Measurements from ENCODE around the gene TCOF1.

The TCOF1 gene, protein sequence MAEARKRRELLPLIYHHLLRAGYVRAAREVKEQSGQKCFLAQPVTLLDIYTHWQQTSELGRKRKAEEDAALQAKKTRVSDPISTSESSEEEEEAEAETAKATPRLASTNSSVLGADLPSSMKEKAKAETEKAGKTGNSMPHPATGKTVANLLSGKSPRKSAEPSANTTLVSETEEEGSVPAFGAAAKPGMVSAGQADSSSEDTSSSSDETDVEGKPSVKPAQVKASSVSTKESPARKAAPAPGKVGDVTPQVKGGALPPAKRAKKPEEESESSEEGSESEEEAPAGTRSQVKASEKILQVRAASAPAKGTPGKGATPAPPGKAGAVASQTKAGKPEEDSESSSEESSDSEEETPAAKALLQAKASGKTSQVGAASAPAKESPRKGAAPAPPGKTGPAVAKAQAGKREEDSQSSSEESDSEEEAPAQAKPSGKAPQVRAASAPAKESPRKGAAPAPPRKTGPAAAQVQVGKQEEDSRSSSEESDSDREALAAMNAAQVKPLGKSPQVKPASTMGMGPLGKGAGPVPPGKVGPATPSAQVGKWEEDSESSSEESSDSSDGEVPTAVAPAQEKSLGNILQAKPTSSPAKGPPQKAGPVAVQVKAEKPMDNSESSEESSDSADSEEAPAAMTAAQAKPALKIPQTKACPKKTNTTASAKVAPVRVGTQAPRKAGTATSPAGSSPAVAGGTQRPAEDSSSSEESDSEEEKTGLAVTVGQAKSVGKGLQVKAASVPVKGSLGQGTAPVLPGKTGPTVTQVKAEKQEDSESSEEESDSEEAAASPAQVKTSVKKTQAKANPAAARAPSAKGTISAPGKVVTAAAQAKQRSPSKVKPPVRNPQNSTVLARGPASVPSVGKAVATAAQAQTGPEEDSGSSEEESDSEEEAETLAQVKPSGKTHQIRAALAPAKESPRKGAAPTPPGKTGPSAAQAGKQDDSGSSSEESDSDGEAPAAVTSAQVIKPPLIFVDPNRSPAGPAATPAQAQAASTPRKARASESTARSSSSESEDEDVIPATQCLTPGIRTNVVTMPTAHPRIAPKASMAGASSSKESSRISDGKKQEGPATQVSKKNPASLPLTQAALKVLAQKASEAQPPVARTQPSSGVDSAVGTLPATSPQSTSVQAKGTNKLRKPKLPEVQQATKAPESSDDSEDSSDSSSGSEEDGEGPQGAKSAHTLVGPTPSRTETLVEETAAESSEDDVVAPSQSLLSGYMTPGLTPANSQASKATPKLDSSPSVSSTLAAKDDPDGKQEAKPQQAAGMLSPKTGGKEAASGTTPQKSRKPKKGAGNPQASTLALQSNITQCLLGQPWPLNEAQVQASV (N-terminal part only)

DNA sequence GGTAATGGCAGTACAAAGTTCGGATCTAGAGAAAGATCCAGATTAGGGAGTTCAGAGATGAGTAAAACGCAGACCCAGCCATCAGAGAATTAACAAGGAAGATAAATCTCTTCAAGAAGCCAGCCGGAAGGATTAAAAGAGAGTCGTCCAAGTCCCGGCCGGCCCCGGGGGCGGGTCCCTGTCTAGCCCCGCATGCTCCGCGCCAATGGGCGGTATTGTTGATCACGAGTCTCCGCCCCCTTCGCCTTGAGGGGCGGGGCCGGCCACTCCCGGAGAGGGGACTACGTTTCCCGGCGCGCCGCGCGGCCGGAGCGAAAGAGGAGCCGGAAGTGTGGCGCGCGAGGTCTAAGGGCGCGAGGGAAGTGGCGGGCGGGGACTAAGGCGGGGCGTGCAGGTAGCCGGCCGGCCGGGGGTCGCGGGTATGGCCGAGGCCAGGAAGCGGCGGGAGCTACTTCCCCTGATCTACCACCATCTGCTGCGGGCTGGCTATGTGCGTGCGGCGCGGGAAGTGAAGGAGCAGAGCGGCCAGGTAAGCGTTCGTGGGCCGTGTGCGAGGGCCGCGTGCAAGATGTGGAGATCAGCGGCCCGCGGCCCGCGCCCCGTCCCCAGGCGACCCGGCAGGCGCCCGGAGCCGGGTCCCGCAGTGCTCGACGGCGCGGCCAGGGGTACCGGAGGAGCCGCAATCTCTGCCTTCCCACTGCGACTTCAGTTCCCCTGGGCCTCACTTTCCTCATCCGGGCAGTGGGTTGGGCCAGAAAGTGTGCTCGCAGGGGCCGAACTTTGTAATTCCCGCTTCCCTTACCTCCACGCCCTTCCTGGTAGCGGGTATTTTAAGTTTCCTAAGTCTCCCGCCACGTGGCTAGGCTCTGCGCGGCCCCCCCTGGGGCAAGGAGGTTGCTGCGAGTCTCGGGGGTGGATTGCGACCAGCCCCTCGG lies at the start of gene TCOF1:
TSS of gene TCOF1 (plus strand) at position 372 of the 935 bp plus-strand sequence. CDS start at position 422, 50 bp downstream.
- peak; percentile 92 to 95 for DNase-seq (ENCODE audit: low read depth in 2 of 2, low spot score in 1 of 2)

DNA sequence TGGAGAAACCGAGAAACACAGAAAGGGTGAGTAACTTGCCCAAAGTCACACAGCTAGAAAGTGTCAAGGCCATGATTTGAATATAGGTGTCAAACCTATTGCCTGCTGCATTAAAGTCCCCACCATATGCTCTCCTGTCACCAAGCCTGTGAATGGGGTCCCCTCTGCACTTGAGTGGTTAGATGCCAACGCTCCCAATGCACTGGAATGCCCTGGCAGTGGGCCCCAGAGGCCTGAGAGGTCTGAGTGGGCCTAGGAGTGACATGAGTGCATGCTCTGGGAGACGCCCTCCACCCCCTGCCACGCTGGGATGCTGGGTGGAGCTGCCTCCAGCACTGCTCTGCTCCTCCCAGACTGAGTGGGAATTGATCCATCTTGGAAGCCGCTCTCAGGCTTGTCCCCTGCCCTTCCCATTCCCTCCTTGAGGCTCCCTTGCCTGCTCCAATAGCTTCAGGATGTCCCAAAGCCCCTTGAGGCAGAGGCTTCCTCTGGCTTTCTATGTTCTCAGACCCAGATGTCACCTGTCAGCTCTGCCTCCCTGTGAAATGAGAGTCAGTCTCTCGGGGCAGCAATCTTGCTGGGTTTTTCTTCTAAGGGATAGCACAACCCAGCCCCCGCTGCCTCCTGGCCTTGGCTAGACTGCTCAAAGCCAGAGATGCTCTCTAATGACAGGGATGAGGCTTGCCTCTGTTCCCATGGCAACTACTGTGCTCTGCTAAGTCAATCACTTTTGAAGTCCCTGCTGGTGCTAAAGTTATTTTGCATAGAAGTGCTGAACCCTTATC lies 48.2 kb upstream of the TCOF1 start:
- no peak for DNase-seq (ENCODE audit: low read depth in 2 of 2, low spot score in 1 of 2)

DNA sequence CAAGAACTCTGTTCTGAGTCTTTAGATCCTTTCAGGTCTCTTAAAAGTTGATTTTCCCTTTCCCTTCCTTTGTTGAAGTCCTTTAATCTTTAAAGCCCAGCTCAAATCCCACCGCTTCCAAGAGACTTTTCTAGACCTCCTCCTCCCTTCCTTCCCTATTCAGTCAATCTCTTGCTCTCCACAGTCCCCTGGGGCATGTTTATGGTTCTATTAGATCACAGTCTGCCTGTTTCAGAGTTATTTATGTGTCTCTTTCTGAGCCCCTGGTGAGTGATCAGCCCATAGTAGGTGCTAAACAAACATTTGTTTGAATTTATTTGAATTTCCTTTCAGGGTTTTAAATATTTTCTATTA lies 47.6 kb upstream of the TCOF1 start:
- DNase-seq (ENCODE audit: low read depth in 2 of 2, low spot score in 1 of 2) = no peak

DNA sequence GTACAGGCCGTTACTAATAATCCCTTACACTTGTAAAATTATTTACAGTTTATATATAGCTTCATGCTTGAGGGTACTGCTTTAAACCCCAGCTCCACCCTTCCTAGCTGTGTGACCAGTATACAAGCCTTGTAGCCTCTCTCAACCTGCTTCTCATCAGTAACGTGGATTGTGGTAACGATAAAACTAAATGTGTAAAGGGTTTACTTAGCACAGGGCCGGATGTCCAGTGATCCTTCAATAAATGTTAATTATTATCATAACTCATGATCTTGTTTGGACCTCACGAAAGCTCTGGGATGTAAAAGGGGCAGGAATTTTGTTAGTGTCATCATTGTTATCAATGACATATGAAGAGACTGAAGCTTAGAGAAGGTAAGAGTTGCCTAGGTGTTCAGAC lies 47.3 kb upstream of the TCOF1 start:
- DNase-seq (ENCODE audit: low read depth in 2 of 2, low spot score in 1 of 2) = no peak

DNA sequence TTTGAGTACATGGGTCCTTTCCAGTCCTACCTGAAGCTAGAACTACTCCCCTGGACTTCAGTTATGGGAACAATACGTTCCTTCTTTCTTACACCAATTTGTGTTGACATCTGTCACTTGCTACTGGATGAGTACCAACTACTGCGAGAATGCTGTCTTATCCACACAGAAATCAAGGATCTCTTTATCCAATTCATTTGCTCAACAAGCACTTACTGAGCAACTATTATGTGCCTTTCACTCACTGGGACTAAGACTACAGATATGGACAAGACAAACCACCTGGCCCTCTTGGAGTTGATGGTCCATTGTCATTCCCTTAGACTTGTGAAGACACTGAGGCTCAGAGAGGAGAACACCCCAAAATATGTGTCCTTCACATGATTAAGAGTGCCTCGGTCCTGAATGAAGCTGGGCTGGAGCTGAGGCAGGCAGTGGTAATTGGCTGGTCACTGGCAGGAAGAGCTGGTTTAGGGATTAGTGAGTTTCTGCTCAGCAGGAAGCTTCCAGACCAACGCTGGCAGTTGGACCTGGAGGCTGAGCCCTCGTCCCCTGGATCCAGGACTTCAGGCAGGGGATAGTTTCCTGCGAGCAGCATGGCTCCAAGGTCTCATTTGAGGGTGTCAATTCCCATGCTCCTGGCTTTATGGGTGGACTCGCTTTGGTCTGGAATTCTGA lies 46.3 kb upstream of the TCOF1 start:
- DNase-seq (ENCODE audit: low read depth in 2 of 2, low spot score in 1 of 2) = no peak

DNA sequence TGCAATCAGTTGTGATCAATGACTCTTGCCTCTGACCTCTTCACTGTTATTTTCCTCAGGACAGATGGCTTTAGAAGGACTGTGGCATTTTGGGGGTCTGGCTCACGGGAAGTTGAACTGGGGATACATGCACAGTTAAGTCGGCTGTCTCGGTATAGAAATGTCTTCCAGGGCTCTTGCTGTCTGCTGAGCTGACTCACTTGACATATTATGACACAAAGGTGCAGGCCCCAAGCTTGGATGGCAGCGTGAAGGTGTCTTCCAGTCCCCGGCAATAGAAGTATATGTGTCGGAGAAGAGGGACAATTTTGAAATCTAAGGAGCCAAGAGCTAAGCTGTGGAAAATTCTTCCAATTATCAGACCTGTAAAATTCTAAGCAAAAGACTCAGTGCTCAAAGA lies 45.0 kb upstream of the TCOF1 start:
- no peak for DNase-seq (ENCODE audit: low read depth in 2 of 2, low spot score in 1 of 2)

DNA sequence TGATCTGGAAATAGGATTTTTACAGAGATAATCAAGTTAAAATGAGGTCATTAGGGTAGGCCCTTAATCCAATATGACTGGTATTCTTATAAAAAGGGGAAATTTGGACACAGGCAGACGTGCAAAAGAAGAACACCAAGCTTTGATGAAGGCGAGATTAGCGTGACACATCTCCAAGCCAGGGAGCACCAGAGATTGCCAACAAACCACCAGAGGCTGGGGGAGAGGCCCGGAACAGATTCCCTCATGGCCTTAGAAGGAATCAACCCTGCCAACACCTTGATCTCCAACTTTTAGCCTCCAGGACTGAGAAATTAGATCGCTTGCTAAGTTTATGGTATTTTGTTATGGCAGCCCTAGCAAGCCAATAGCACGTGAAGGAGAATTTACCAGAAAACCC lies 44.0 kb upstream of the TCOF1 start:
- no peak for DNase-seq (ENCODE audit: low read depth in 2 of 2, low spot score in 1 of 2)

DNA sequence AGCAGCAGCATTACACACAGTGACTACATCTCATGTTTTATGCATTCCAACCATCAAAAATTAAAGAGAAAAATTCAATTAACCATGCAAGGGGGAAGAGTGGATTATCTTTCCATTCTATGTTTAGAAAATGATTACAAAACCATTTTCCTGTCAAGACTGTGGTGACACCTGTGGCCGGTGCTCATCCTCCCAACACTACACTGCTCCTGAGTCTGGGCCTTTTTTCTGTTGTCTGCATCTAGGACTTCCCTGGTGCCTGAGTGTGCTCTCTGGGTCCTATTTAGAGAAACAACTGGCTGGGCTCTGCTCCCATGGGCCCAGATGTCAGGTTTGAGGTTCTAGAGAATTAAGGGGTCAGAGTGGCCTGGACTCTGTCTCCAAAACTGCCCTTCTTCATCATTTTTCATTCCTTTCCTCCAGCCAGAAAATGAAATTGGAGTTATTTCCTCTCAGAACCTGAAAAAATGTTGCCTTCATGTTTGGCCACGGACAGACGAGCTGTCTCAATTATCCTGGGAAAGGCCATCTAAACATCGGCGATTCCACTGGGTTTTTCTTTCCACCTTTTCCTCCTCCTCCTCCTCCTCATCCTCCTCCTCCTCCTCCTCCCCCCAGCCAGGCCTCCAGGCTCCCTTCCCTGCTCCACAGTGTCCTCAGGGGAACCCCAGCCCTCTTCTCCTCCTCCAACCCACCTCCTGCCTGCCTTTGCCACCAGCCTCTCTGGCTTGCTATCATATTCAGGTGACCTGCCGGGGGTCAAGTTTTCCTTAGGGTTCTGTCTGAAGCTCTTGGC lies 43.4 kb upstream of the TCOF1 start:
- no peak for DNase-seq (ENCODE audit: low read depth in 2 of 2, low spot score in 1 of 2)

DNA sequence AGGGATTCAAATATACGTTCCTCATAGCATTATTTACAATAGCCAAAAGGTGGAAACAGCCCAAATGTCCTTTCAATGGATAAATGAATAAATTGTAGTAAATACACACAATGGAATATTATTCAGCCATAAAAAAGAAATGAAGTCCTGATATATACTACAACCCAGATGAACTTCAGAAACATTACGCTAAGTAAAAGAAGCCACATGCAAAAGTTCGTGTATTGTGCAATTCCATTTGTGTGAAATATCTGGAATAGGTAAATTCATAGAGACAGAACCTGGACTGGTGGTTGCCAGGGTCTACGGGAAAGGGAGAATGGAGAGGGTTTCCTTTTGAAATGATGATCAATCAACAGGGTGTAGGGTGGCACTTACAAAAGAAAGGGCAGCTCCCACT lies 42.3 kb upstream of the TCOF1 start:
- DNase-seq (ENCODE audit: low read depth in 2 of 2, low spot score in 1 of 2) = no peak

DNA sequence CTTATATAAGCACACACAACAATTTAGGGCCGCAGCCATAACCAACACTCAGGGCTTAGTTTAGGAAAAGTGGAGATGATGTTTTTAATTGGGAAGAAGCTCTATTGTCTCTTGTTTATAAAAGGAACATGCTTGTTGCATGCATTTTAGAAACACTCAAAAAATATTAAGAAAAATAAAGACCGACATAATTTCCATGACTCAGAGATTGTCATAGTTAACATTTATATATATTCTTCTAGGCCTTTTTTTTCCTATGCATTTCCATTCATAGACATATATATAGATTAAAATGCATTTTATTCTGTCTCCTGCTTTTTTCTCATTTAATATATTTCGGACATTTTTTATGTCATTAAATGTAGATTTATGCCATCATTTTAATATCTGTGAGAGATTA lies 41.2 kb upstream of the TCOF1 start:
- DNase-seq (ENCODE audit: low read depth in 2 of 2, low spot score in 1 of 2) = no peak

DNA sequence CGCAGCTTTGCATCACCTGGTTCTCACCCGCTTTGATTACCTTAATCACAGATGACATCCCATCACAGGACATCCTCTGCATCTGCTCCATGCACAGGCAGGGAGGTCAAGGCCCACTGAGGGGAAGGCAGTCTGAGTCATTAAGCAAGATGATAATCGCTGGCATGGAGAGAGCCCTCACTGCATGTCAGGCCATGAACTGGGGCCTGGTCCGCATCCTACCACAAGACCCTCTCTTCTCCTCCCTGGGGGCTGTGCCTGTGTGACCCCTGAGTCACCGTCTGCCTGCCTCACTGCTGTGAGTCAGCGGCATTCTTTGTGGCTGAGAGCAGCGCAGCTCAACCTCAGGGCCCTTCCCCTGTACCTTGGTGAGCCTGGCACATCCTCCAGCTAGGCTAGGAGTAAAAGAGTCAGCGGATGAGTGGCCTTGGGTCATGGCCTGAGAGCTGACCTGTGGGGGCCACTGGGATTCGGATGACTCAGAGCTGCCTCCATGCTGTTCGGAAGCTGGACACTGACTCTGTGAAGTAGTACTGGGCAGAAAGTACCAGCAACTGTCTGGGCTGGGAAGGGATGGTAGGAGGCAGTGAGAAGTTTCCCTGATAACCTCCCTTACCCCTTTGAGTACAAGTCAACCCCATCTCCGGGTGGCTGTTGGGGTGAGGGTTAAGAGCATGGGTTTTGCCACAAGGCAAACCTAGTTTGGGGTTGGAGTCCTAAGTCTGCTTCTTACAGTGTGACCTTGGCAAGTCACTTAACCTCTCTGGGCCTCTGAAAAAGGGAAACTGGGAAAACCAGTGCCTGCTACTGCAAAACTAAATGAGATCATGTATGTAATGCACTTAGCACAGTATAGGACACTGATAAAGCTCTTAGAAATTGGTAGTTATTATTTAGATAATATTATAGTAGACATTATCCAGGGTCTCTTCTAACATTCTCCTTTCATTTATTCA lies 40.2 kb upstream of the TCOF1 start:
- DNase-seq (ENCODE audit: low read depth in 2 of 2, low spot score in 1 of 2) = no peak

DNA sequence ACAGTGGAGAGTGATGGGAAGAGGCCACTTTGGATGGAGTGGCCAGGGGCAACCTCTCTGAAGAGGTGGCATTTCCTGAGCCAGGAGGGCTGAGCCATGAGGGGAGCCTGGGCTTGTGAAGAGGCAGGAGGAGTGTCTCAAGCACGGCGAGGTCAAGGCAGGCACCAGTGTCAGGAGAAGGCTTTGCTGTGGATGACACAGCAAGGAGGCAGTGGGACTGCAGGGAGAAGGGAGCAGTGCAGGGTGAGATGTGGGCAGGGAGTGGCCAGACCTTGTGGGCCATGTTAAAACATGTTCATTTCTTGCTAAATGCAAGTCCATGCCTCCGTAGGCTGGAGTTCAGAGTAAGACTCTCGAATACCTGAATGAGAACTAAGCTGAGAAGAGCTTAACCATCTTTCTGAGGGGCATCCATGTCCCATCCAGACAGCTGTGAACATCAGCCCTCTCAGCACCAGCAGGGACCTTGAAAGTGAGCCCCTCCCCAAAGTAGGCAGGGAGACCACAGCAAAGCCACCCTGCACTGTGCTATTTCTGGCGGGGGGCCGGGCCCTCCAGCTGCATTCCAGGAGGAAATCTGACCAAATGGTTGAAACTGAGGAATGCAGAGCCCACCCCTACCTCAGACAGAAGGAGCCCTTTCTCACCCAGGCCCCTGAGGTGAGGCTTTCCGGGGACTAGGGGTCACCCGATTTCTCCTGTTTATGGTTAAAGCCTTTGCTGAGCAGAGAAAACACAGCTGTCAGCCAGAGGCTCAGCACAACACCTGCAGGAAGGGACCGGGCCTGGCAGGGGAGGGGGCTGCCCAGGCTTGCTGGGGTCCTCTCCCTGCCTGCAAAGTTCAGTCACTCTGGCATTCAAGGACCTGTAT lies 38.6 kb upstream of the TCOF1 start:
- DNase-seq (ENCODE audit: low read depth in 2 of 2, low spot score in 1 of 2) = no peak

DNA sequence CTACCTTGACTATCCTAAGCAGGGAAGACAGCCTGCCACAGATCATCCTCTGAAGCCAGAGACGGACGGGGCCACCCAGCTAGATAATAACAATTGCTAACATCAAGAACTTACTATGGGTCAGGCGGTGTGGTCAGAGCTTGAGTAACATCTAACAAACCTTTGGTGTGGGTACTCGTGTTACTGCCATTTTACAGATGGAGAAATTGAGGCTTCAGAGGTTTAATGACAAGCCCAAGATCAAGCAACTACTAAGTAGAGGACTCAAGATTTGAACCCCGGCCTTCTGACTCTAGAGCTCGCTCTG lies 38.1 kb upstream of the TCOF1 start:
- DNase-seq (ENCODE audit: low read depth in 2 of 2, low spot score in 1 of 2) = no peak

DNA sequence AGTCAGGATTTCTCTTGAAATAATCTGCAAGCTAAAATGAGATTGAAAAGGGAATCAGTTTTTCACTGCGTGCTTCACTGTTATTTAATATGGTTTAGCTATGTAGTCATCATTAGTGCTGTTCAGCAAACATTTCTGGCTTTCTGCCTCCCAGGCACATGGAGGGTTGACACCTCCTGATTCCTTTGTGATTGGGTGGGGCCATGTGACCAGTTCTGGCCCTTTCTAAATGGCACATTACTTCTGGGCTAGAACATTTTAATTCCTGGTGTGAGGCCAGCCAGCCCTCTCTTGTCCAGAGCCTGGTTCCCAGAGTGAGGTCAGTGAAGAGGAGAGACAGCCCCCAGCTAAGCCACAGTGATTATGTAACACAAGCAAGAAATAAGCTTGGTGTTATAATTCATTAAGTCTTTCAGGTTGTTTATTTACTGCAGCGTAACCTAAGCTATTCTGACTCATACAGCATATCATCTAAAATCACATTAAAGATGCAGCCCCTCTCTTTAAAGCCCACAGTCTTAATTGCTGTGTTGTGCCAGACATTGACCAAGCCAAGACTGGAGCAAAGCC lies 37.4 kb upstream of the TCOF1 start:
- DNase-seq (ENCODE audit: low read depth in 2 of 2, low spot score in 1 of 2) = no peak

DNA sequence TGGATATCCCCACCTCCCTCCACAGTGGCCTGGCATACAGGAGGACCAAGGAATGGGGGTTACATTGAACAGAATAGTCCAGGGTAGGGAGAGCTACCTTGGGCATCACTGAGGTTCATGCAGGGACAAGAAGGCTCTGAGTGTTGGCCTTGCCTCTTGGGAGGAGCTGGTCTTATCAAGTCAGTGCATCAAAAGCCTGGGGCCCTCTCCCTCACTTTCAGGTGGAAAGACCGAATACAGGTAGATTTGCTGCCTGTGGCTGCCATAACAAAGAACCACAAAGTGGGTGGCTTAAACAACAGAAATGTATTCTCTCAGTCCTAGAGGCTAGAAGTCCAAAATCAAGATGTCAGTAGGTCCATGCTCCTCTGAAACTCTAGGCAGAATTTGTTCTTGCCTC lies 36.3 kb upstream of the TCOF1 start:
- DNase-seq (ENCODE audit: low read depth in 2 of 2, low spot score in 1 of 2) = no peak

DNA sequence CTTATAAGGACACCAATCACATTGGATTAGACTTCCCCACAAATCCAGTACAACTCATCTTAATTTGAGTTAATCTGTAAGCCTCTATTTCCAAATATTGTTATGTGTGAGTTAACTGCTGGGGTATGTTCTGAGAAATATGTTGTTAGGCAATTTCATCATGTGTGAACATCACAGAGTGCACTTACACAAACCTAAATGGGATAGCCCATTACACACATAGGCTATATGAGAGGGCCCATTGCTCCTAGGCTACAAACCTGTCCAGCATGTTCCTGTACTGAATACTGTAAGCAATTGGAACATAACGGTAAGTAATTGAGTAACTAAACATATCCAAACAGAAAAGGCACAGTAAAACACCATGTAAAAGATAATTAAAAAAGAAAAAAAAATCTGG lies 35.7 kb upstream of the TCOF1 start:
- DNase-seq (ENCODE audit: low read depth in 2 of 2, low spot score in 1 of 2) = no peak
